Activated CD8-positive, alpha-beta memory T cell treated with anti-CD3 and anti-CD28 coated beads for 24 hours (primary cell): ENCODE data around the gene MORN4.
A peak's percentile ranks its signal among the peaks of the same experiment; 100 is the strongest.

Experiments
- DNase-seq: peaks from one replicate; pipeline ENCODE4 v3.0.0-alpha.2; 2020

Gene MORN4

DNA sequence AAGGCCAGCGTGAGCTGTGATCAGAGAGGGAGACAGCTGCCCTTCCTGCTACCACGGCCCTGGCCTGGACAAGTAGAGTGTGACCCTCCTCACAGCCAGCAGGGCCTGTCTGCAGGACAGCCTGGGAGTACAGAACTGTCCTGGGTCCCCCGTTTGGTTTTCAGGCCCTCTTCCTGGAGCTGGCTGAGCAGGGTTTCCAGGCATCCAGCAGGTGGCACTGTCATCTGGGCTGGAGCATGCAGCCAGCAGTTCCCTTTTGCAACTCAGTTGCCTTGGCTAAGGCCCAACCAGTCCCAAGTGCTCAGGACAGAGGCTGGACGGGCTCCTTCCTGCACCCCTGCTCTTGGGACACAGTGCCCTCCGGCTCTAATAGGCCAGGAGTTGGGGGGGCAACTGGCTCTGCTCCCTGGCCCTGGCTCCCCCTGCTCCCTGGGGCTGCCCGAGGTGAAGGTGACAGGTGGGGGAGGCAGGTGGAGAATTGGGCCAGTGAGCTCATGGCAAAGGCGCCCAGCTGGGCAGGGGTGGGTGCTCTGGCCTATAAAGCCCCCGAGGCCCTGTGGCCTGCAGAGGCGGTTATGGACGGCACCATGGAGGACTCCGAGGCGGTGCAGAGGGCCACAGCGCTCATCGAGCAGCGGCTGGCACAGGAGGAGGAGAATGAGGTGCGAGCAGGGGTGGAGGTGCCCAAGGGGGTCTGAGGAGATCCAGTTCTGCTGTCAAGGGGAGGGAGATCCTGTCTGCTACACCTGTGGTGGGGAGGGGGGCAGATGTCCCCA is 60.9 kb downstream of the MORN4 start, which contains the start of gene ANKRD2:
Gene ANKRD2 (plus strand): TSS at position 566 of the 776 bp plus-strand sequence. CDS start 10 bp downstream, at position 576.
- DNase-seq, result peak; percentile 76

GRCh38 chr10:97571622-97572021 is 61.7 kb downstream of the MORN4 start:
- no peak for DNase-seq

DNA sequence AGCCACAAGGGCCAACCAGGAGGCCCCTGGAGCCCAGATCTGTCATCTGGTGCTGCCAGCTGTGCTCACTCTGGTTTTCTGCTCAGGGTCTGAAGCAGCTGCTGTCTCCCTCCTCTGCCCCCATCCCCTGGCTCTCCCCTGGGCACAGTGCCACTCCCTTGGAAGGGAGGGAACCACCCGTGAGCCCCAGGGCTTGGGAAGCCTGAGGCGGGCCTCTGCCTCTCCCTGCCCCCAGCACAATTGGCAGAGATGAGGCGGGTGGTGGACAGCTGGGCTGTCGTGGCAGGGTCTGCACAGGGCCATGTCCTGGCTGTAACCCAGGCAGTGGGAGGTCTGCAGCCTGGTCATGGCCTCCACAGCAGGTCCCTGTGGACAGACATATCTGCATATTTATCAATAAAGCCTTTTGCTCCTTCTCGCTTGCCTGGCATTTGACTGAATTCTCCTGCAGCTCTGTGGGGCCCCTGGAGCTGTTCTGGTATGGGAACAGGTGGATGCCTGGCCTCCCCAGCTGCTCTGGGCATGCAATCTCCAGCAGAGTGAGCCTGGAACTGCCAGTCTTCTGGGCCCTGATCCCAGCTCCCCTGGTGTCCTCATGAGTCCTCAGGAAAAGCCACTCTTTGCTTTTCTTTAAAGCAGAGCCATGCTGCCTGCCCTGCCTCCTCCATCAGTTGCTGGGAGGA is 62.4 kb downstream of the MORN4 start:
- no peak for DNase-seq

GRCh38 chr10:97570146-97570788 is 63.0 kb downstream of the MORN4 start:
- DNase-seq, result no peak

DNA sequence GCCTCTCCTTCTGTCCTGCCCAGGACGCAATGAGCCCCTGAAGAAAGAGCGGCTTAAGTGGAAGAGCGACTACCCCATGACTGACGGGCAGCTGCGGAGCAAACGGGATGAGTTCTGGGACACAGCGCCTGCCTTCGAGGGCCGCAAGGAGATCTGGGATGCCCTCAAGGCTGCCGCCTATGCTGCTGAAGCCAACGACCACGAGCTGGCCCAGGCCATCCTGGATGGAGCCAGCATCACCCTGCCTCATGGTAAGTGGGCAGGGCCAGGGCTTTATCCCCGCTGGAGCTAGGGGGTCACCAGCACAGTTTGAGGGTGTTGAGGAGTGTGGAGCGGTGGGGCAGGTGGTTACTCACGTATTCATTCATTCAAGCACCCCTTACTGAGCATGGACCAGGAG is 65.4 kb downstream of the MORN4 start:
- DNase-seq, result no peak

DNA sequence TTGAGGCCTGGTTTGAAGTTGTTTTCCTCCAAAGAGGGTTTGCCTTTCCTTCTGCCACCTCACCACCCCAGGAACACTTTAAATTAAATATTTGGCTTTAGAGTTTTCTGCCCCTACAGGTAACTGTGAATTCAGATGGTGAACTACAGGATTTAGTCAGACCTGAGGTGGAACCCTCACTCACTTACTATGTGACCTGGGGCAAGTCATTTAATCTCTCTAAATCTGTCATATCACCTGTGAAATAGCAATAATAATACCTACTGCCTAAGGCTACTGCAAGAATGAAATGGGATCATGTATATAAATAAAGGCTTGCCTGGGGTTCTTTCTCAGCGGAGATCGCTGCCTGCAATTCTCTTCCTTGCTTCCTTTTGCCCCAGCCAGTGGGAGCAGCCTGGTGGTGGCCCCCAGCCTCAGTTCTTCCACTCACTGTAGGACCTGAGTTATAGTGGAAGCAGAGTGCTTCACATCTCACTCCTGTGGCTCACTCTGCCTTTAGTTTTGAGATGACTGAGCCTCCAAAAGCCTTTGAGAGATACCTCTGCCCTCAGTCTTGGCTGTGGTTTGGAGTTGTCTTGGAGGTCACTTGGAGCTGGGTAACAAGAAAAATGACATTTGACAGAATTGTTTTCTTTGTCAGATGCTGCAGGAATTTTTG is 66.8 kb downstream of the MORN4 start:
- DNase-seq, result no peak

- DNase-seq, result no peak
Observed at GRCh38 chr10:97564776-97565175, 68.5 kb downstream of the MORN4 start.
